Endometrial microvascular endothelial cells (primary cell): ENCODE data around the gene SENP3. TPM values are rescaled to one million over a fixed set of nuclear protein-coding genes. Genes with fewer than 3 reads are reported as not detected.

Experiments
- in situ Hi-C: cut with HindIII; loops from 2 replicates; pipeline ENCODE4 v1.10.0; 2017; ENCODE audit warnings: low sequenced_read_pairs, low pct_unique_long_range_greater_than_20kb; ENCODE audit errors: inconsistent ontology term
- total RNA-seq: library from RNA; depleted of rRNA; stranded (reverse); fragments of >200 nt; gene quantifications from one replicate; pipeline ENCODE4 v1.2.3, GENCODE V29; 2015; ENCODE audit errors: inconsistent ontology term

The SENP3 gene
- total RNA-seq, 1 donor from 2014 or later = 113 TPM

DNA sequence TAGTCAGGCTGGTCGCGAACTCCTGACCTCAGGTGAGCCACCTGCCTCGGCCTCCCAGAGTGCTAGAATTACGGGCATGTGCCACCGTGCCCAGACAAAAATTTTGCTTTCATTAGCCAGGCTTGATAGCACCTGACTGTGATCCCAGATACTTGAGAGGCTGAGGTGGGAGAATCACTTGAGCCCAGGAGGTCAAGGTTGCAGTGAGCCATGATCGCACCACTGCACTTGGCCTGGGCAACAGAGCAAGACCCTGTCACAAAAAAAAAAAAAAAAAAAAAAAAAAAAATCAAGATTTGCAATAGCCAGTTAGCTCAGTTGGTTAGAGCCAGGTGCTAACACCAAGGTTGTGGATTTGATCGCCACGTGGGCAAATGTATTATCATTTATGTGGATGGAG is 59.1 kb downstream of the SENP3 start:
- in situ Hi-C loops = no loop called here

Other genes starting within 250 kb of the SENP3 start
- gene GPS2, start 246.6 kb upstream of the SENP3 start, total RNA-seq = 39.7 TPM
- 15.1 TPM for gene NEURL4, start 232.6 kb upstream of the SENP3 start, total RNA-seq
- not detected for gene ACAP1, start 225.4 kb upstream of the SENP3 start, total RNA-seq
- 7.8 TPM for gene KCTD11, start 209.8 kb upstream of the SENP3 start, total RNA-seq
- not detected for gene TMEM95, start 206.8 kb upstream of the SENP3 start, total RNA-seq
- not detected for gene TNK1, start 180.8 kb upstream of the SENP3 start, total RNA-seq
- 55.8 TPM for gene PLSCR3, start 167.4 kb upstream of the SENP3 start, total RNA-seq
- gene TMEM256, start 157.8 kb upstream of the SENP3 start, total RNA-seq = 109 TPM
- 3.4 TPM for gene NLGN2, start 154.1 kb upstream of the SENP3 start, total RNA-seq
- gene SPEM1, start 141.6 kb upstream of the SENP3 start, total RNA-seq = not detected
- not detected for gene SPEM2, start 136.3 kb upstream of the SENP3 start, total RNA-seq
- not detected for gene SPEM3, start 133.1 kb upstream of the SENP3 start, total RNA-seq
- gene TMEM102, start 126.5 kb upstream of the SENP3 start, total RNA-seq = 5.2 TPM
- not detected for gene FGF11, start 122.4 kb upstream of the SENP3 start, total RNA-seq
- 14.1 TPM for gene CHRNB1, start 116.9 kb upstream of the SENP3 start, total RNA-seq
- 23.1 TPM for gene ZBTB4, start 82.3 kb upstream of the SENP3 start, total RNA-seq
- gene SLC35G6, start 80.5 kb upstream of the SENP3 start, total RNA-seq = not detected
- gene POLR2A, start 77.6 kb upstream of the SENP3 start, total RNA-seq = 40.6 TPM
- 9.5 TPM for gene TNFSF12, start 12.9 kb upstream of the SENP3 start, total RNA-seq
- gene TNFSF13, start 3.2 kb upstream of the SENP3 start, total RNA-seq = 2.1 TPM
- gene CD68, start 17.7 kb downstream of the SENP3 start, total RNA-seq = 22.9 TPM
- 328 TPM for gene MPDU1, start 21.9 kb downstream of the SENP3 start, total RNA-seq
- gene SOX15, start 28.2 kb downstream of the SENP3 start, total RNA-seq = not detected
- gene FXR2, start 53.0 kb downstream of the SENP3 start, total RNA-seq = 29.0 TPM
- gene SAT2, start 65.9 kb downstream of the SENP3 start, total RNA-seq = 48.7 TPM
- gene SHBG, start 68.2 kb downstream of the SENP3 start, total RNA-seq = not detected
- not detected for gene ATP1B2, start 89.0 kb downstream of the SENP3 start, total RNA-seq
- 57.6 TPM for gene TP53, start 125.6 kb downstream of the SENP3 start, total RNA-seq
- 24.4 TPM for gene WRAP53, start 126.6 kb downstream of the SENP3 start, total RNA-seq
- not detected for gene EFNB3, start 143.3 kb downstream of the SENP3 start, total RNA-seq
- gene DNAH2, start 155.8 kb downstream of the SENP3 start, total RNA-seq = 1.1 TPM